ENCODE results near the gene SOWAHA.
"Not testable (repeated sequence)": the region's sequence is repeated elsewhere in the genome, so short reads cannot be mapped to it uniquely, and the experiment has no call there.

The SOWAHA gene

DNA sequence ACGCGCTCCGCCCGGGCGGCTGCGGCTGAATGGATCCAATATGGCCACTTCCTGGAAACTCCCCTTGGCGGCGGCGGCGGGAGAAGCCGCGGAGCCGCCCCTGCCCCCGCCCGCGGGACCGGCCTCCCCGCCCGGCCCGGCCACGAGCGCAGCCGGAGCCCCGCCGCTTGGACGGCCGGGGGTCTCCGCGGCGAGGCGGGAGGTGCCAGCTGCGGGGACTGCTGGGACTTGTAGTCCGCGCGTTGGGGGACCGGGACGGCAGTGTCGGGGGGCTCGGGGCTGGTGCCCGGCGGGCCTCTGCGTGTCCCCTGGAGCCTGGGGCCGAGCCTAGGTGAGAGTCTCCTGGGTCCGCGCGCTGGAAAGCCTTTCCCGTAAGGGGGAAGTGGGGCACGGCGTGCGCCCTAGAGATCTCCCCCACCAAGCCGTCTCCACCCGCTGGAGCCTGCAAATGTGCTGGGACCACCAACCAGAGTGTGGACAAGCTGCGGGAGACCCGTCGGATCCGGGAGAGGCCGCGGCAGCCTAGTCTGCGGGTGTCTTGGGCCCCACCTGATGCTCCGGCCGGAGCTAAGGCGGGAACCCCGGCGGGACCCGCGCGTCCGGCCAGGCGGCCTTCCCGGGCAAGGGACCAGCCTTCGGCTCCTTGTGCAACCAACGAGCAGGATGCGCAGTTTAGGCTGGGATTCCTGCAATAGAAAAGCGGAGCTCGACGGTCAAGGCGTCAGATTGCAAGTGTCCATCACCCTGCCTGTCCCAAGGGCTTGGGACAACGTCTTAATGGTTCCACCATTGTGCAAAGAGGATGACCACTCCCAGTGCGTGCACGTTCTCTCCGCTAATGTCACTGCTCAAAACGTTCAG, 35.7 kb upstream of the SOWAHA start, which contains the start of gene SEPTIN8:
Gene SEPTIN8, minus strand, starts transcription at position 31 of the 861 bp plus-strand sequence. CDS start 102 bp downstream, outside the sequence.
- DNase-seq (ENCODE audit: low read depth in 2 of 2) = peak in 1 of 2 donors; percentile 28

DNA sequence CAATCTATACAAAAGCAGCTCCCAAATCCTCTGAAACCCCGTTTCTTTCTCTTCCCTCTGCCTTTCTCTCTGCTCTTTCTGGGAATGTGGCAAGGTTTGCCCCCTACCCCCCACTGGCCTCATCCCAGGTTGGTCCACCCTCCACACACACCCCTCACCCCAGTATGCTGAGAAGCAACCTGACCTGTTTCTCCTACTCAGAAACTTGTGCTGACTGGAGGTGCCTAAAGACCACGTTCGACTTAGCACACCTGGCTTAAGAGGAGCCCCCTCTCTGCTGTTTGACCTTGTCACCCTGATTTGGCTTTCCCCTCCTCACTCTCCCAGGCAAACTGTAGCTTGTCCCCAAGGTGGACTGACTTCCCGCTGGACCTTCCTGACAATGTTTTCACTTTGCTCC, 35.0 kb upstream of the SOWAHA start:
- DNase-seq (ENCODE audit: low read depth in 2 of 2) = no peak

DNA sequence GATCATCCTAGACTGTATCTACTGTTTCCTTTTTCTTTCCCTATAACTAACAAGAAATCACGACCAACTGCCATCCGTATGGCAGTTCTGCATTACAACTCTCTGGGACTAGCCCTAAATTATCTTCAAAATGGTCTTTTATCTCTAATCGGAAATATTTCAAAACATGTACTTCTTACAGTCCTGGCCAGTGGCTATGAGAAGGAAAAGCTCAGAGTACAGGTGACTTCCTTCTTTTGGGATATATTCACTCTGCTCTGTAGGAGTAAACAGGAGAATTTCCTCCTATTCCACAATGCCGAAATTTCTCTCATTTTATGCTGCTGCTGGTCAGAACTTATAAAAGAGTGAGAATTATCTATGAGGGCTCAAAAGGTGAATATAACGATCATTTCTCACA, 34.2 kb upstream of the SOWAHA start:
- no peak for DNase-seq (ENCODE audit: low read depth in 2 of 2)

DNA sequence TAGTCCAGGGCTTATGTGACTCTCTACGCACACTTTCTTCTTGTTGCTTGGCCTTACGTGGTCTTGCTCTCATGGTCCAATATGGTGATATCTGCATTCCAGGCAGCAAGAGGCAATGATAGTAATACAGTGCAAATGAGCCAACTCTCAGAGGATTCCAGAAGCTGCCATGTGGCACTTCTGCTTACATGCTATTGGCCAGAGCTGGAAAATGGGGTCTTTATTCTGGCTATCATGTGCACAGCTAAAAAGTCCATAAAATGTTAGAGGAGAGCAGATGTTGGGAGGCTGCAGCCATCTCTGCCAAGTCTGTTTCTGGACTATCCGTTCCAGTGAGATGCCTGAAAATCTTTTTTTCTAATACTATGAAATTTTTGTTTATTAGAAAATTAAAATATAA, 33.1 kb upstream of the SOWAHA start:
- no peak for DNase-seq (ENCODE audit: low read depth in 2 of 2)

DNA sequence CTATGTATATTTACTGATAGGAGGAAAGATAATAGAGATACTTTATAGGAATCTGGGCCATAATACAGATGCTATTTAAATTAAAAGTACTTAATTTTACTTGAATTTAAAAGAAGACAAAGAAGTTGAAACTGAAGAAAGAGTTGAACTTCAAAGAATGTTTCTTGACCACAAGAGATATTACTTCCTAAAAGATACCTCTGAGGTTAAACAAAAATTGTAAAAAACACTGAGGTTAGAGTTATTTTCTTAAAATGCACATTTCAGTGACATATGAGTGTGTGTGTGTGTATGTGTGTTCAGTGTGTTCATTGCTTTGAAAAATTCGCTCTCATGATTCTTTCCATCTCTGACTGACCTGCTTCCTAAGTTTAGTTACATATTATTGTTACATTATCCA, 32.5 kb upstream of the SOWAHA start:
- DNase-seq (ENCODE audit: low read depth in 2 of 2) = no peak

DNA sequence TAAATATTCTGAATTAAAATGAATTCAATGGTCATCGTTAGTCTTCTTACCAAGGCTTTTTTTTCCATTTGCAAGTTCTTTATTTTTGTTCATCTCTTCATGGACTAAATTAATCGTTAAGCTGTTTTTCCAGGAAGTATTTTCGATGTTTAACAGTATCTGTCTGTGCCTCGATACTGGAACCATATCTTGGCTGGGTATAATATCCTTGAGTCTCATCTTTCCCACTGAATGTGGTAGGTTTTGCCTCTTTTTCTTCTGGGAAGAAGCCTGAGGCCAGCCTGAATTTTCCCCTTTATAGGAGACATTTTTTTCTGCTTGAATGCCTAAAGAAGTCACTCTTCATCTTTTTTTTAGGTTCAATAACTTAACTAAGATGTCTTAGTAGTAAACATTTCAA, 32.1 kb upstream of the SOWAHA start:
- no peak for DNase-seq (ENCODE audit: low read depth in 2 of 2)

DNA sequence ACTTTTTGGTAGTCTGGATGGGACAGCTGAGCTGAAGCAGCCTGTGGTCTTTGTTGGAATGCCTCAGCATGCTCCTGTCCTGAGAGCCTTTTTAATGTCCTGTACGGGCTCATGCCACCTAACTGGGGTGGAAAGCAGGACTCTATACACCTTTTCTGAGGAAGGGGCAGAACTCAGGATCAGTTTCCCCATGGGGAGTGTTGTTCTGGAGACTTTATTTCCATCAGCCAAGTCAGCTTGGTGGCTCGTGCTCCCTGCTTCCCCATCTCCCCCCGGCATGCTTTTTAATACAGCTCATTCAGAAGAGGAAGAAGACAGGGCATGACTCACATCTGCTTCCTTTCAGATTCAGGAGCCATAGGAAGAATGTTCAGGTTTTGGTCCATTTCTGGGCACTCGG, 31.0 kb upstream of the SOWAHA start:
- no peak for DNase-seq (ENCODE audit: low read depth in 2 of 2)

DNA sequence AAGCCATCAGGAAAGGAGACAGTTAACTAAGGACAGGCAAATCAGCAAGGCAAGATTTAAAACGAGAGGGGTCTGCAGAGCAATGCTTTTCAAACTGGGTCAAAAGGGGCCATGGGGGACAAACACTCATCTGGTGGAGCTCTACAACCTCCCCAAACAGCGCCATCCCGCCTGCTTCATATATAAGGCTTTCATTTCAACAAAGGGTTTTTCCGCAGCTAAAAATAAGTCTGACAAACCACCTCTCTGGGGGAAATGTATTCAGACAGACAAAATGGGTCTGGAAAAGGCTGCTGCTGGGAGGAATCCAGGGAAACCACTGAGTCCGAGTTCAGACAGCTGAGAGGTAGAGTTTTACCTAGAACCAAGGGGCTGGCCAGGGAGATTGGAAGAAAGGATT, 27.7 kb upstream of the SOWAHA start:
- DNase-seq (ENCODE audit: low read depth in 2 of 2) = no peak

DNA sequence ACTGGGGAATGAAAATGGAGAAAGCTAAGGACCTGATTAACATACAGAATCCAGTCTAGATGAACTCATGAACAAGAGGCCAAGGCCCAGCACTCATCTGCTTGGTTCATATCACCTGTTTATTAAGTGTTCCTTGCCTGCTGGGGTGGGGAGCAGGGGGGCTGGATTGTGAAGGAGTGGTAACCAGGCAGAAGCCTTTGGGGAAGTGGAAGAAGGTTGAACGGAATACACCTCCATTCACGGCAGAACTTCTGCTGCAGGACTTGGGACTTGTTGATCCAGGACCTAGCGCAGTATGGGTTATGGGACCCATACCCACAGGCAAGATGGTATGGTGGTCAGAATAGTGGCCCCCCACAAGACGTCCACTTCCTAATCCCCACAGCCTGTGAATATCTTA, 27.2 kb upstream of the SOWAHA start:
- no peak for DNase-seq (ENCODE audit: low read depth in 2 of 2)

DNA sequence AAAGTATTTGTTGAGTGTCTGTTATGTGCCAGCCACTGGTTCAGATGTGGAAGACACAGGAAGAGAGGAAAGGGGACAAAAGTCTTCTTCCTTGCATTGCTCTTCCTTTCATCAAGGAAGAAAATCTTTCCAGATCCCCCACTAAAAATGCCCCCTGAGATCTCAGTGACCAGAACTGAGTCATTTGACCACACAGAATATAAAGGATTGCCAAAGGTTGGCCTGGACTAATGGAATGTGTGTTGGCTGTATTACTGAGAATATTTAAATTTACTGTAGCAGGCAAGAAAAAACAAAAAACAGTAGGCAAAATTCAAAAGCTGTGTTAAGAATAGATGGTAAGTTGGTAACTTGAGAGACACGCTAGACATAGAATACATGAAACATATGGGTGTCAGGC, 26.0 kb upstream of the SOWAHA start:
- DNase-seq (ENCODE audit: low read depth in 2 of 2) = no peak

DNA sequence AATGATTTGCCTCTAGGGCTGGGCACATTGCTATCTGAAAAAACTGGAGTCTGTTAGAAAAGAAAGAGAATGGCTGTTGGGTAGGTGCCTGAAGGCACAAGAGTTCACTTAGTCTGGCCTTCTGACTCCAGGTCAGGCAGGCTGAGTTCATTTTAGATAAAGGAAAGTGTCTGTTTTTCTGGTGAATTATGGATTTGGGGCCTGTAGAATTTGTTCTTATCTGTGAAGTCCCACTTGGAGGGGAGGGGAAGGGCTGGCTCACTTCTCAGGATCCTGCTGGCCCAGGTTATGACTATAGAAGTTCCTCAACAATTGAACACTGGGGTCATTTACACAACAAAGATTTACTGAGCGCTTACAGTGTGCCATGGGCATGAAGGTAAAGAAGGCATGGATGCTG, 24.6 kb upstream of the SOWAHA start:
- DNase-seq (ENCODE audit: low read depth in 2 of 2) = no peak

DNA sequence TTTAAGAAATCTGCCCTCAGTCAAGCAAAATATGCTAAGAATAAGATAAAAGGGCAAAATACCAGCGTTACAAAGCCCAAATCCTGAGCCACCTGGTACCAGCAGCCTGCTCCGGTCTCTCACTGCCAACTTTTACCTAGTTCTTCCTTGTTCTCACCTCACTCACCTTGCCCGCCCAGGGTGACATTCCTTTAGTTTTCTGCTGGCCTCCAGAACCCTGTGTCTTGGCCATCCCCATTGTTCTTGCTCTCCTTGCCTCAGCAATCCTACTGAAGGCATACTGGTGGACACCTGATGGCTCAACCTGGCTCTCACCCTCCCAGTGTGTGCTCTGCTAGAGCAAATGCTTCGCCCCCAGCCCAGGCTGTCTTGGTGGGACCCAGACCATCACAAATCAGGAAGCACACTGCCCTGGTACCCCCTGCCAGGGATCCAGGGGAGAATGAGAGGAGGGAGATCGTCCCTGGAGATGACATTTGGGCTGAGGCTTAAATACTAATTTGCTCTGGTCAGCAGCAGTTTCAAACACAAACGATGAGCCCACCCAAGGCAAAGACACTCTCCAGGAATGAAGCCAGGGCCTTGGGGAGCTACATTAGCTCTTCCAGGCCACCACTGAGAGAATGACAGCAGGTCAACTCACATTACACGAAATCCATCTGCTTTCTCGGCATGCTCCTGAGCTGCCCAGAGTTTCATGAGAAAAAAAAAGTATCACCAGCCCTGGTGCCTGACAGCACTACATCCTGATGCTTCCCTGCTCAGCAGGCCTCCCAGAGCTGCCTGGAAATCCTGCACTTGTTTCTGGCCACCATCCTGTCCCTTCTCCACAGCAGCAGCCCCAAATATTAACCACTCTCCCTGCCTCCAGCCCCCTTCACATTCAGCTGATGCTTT, 23.9 kb upstream of the SOWAHA start:
- no peak for DNase-seq (ENCODE audit: low read depth in 2 of 2)

DNA sequence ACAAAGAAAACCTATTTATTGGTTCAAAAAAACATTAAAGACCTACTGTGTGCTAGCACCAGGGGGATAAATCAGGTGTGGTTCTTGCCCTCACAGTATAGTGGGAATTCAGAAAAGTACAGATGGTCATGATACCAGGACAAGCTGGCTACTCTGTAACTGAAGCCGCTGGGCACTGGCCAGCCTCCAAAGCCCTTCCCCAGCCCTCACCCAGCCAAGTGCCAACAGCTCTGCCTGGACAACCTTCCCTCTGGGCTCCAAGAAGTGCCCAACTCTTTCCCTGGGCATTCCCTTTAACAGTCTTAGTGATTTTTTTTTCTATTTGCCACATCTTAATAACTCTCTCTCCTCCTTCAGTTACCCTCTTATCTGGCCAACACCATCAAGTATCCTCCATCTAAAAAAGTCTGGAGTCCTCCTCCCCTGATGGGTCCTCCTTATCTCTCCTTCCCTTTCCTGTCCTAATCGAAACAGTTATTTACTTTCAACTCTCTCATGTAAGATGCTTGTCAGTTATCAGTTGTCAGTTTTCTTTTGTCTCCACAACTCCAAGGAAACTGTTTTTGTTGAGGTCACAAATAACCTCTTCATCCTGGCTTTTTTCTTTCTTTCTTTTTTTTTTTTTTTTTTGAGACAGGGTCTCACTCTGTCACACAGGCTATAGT, 22.8 kb upstream of the SOWAHA start:
- no peak for DNase-seq (ENCODE audit: low read depth in 2 of 2)

DNA sequence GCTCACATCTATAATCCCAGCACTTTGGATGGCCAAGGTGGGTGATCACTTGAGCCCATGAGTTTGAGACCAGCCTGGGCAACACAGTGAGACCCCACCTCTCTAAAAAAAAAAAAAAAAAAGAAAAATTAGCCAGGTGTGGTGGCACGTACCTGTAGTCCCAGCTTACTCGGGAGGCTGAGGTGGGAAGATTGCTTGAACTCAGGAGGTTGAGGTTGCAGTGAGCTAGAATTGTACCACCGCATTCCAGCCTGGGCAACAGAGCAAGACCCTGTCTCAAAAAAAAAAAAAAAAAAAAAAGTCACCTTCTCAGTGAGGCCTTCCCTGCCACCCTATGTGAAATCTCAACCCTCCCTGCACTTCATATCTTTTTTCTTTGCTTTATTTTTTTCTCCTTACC, 22.1 kb upstream of the SOWAHA start:
- DNase-seq (ENCODE audit: low read depth in 2 of 2) = no peak

DNA sequence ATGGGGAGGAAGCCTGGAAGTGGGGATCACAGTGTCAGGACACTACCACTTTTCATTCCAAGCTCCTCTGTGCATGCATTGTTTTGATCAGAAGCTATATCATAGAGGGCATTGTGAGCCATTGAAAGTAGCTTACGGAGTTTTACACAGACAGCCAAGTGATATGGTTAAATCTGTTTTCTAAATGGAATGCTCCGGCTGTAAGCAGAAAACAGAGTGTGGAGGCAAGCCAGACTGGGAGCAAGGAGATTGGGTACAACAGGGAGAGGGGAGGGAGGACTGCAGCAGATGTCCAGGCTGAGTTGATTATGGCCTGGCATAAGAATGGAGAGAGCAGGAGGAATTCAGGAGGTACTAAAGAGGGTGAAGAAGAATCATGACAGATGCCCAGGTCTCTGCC, 15.5 kb upstream of the SOWAHA start:
- DNase-seq (ENCODE audit: low read depth in 2 of 2) = no peak

DNA sequence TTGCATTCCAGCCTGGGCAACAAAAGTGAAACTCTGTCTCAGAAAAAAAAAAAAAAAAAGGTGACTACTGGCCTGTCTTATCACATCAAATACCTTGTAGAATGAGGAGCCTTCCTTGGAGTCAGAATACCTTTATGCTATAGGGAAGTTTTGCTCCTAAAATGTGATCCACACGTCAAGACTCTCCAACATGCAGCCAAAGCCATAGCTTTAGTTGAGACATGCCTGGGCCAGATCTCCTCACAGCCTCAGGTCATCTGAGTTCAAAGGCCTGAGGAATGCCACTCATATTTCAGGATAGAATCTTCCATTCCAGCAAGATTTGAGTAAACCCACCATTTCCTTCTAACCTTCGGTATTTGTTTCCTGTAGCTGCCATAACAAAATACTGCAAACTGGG, 13.7 kb upstream of the SOWAHA start:
- DNase-seq (ENCODE audit: low read depth in 2 of 2) = no peak

DNA sequence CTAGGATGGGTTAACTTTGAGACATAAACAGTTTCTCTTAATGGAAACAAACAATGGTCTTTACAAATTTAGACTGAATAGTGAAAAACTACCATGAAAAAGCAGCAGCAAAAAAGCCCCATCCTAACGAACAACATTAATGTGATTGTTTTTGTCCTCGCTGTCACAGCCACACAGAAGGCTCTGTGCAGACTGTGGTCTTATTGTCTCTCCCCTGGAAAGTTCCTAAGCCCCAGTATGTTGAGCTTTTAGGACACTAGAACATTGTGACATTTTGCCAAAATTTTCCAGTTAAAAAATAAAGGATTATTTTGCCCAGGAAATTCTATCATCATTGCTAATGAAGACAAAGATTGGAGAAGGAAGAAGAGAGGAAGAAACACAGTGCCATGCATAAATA, 12.6 kb upstream of the SOWAHA start:
- no peak for DNase-seq (ENCODE audit: low read depth in 2 of 2)

DNA sequence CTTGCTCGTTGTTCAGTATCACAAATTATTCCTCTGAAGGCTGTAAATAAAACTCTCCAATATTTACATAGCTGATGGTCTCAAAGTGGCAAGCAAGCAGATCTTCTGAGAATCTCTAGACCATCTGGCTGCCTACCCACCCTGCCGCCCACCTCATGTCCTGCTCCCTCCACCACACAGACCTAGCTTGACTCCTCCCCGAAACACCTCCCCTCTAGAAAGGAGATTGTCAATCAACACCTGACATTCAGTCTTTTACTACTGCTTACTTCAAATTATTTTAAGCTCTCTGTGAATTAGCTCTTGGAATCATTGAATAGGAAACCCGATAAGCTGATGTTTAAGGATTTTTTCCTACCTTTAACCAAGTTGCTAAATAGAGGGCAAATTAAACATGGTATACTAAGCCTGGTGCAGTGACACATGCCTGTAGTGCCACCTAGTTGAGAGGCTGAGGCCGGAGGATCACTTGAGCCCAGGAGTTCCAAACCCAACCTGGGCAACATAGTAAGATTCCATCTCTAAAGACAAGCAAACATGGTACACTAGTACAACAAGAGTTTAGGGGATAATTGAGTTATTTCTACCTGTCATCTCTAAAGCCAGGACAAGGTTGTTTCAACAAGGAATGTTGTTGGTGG, 10.9 kb upstream of the SOWAHA start:
- no peak for DNase-seq (ENCODE audit: low read depth in 2 of 2)

DNA sequence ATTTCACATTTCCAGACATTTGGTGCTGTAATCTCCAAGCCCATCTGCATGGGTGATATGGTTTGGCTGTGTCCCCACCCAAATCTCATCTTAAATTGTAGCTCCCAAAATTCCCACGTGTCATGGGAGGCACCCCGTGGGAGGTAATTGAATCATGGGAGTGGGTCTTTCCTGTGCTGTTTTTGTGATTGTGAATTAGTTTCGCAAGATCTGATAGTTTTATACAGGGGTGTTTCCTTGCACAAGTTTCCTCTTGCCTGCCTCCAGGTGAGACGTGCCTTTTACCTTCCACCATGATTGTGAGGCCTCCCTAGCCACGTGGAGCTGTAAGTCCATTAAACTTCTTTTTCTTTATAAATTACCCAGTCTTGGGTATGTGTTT, 10.4 kb upstream of the SOWAHA start:
- not testable (repeated sequence) for DNase-seq (ENCODE audit: low read depth in 2 of 2)

DNA sequence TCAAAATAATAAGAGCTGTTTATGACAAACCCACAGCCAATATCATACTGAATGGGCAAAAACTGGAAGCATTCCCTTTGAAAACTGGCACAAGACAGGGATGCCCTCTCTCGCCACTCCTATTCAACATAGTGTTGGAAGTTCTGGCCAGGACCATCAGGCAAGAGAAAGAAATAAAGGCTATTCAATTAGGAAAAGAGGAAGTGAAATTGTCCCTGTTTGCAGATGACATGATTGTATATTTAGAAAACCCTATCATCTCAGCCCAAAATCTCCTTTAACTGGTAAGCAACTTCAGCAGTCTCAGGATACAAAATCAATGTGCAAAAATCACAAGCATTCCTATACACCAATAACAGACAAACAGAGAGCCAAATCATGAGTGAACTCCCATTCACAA, 8.9 kb upstream of the SOWAHA start:
- DNase-seq (ENCODE audit: low read depth in 2 of 2) = not testable (repeated sequence)

DNA sequence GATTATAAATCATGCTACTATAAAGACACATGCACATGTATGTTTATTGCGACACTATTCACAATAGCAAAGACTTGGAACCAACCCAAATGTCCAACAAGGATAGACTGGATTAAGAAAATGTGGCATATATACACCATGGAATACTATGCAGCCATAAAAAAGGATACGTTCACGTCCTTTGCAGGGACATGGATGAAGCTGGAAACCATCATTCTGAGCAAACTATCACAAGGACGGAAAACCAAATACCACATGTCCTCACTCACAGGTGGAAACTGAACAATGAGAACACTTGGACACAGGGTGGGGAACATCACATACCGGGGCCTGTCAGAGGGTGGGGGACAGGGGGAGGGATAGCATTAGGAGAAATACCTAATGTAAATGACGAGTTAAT, 7.2 kb upstream of the SOWAHA start:
- not testable (repeated sequence) for DNase-seq (ENCODE audit: low read depth in 2 of 2)

DNA sequence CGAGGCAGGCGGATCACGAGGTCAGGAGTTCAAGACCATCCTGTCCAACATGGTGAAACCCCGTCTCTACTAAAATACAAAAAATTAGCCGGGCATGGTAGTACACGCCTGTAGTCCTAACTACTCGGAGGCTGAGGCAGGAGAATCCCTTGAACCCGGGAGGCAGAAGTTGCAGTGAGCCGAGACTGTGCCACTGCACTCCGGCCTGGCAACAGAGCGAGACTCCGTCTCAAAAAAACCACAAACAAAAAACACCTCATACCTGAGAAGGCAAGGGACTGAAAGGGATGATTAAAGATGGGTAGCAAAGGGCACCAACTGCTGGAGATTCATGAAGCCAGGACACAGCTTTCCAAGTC, 6.3 kb upstream of the SOWAHA start:
- DNase-seq (ENCODE audit: low read depth in 2 of 2) = not testable (repeated sequence)
